HFFc6 (cell line): ENCODE measurements around the gene PHACTR1. TPM values are rescaled to one million over a fixed set of nuclear protein-coding genes. Genes with fewer than 3 reads are reported as not detected.

ENCODE experiments used
- DNase-seq: peaks from one replicate; pipeline ENCODE4 v3.0.0-alpha.2; 2018
- H3K27ac Mint-ChIP-seq: 2 replicates; pipeline ENCODE4 v1.8.0; 2020; ENCODE audit warnings: mild to moderate bottlenecking, mixed read lengths
- H3K27me3 Mint-ChIP-seq: 2 replicates; pipeline ENCODE4 v1.8.0; 2021; ENCODE audit warnings: mild to moderate bottlenecking, moderate library complexity, mixed read lengths; ENCODE audit not compliant: insufficient read depth
- H3K36me3 Mint-ChIP-seq: 2 replicates; pipeline ENCODE4 v1.8.0; 2021; ENCODE audit warnings: low read depth, mixed read lengths
- H3K4me1 Mint-ChIP-seq: 2 replicates; pipeline ENCODE4 v1.8.0; 2020; ENCODE audit warnings: low read depth, mixed read lengths
- H3K4me3 Mint-ChIP-seq: 2 replicates; pipeline ENCODE4 v1.8.0; 2020; ENCODE audit warnings: mild to moderate bottlenecking, moderate library complexity, mixed read lengths
- H3K9me3 Mint-ChIP-seq: 2 replicates; pipeline ENCODE4 v1.8.0; 2020; ENCODE audit warnings: mild to moderate bottlenecking, mixed read lengths
- CTCF ChIP-seq: fragments of 200-600 bp; sonication (generic); IDR thresholded peaks from 2 replicates; pipeline ENCODE4 v1.5.0; 2021; ENCODE audit warnings: antibody characterized with exemption, mild to moderate bottlenecking
- total RNA-seq, 6 experiments: library from RNA; stranded (reverse); fragmentation: NEBNext Ultra II Directional; extraction: Animal tissue kit (Norgen Biotek cat#: 25700); gene quantifications; 2 replicates in 1 of 6; 3 replicates in 5 of 6; pipeline ENCODE4 v1.2.3, GENCODE V29; 2021

The PHACTR1 gene
- total RNA-seq, 6 experiments from 2014 or later, result 2.5 to 4.7 (median 3.9) TPM

- Mint-ChIP-seq H3K27ac (no peak overlapping the region), H3K4me1 (no peaks in the 10 kb centered on the region), H3K27me3 (peaks cover 2% of the 10 kb centered on the region; the same call in 1 of the 2 replicates), H3K9me3 (peaks cover 5% of the 10 kb centered on the region), H3K4me3 (no peak overlapping the region), H3K36me3 (0 out of 2 replicates have a peak, but pooled peaks cover 4% of the 10 kb centered on the region)
- no peak for DNase-seq
- no peak for TF ChIP-seq CTCF
Observed at GRCh38 chr6:12836009-12836408, 119.4 kb downstream of the PHACTR1 start.

DNA sequence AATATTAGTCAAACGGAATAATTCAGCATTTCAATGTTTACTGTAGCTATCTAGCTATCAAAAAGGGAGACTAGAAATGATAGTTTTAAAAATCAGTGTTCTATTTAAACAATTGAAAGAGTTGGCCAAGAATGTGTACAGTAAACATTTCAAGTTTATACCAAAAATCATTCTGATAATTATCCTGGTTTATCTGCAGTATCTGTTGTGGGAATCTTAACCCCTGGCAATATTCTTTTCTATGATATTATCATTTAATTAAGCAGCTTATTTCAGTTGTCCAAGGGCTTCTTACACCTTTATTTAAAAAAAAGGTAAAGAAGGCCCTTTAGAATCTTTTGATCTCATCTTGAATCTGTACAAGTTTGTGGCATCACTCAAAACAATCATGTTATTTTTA, 125.1 kb downstream of the PHACTR1 start:
- Mint-ChIP-seq H3K36me3 (0 out of 2 replicates have a peak, but pooled peaks cover 4% of the 10 kb centered on the region), H3K4me1 (no peaks in the 10 kb centered on the region), H3K9me3 (peaks cover 5% of the 10 kb centered on the region), H3K27ac (no peak overlapping the region), H3K27me3 (no peaks in the 10 kb centered on the region; the same call in 1 of the 2 replicates), H3K4me3 (no peak overlapping the region)
- no peak for TF ChIP-seq CTCF
- no peak for DNase-seq

GRCh38 chr6:12842114-12842513, 125.5 kb downstream of the PHACTR1 start:
- no peak for DNase-seq
- H3K27ac Mint-ChIP-seq, result no peak overlapping the region

GRCh38 chr6:12842658-12843057, 126.1 kb downstream of the PHACTR1 start:
- H3K4me1 Mint-ChIP-seq, result no peaks in the 10 kb centered on the region
- no peak for DNase-seq
- H3K27ac Mint-ChIP-seq, result no peak overlapping the region
- no peaks in the 10 kb centered on the region for H3K36me3 Mint-ChIP-seq
- TF ChIP-seq CTCF, result no peak
- H3K27me3 Mint-ChIP-seq, result no peaks in the 10 kb centered on the region
- no peak overlapping the region for H3K4me3 Mint-ChIP-seq
- no peaks in the 10 kb centered on the region for H3K9me3 Mint-ChIP-seq

More at GRCh38 chr6:12842114-12842513, 125.5 kb downstream of the PHACTR1 start:
- Mint-ChIP-seq H3K9me3 (no peaks in the 10 kb centered on the region), H3K27me3 (no peaks in the 10 kb centered on the region), H3K36me3 (no peaks in the 10 kb centered on the region), H3K4me3 (no peak overlapping the region), H3K4me1 (no peaks in the 10 kb centered on the region)
- no peak for TF ChIP-seq CTCF

DNA sequence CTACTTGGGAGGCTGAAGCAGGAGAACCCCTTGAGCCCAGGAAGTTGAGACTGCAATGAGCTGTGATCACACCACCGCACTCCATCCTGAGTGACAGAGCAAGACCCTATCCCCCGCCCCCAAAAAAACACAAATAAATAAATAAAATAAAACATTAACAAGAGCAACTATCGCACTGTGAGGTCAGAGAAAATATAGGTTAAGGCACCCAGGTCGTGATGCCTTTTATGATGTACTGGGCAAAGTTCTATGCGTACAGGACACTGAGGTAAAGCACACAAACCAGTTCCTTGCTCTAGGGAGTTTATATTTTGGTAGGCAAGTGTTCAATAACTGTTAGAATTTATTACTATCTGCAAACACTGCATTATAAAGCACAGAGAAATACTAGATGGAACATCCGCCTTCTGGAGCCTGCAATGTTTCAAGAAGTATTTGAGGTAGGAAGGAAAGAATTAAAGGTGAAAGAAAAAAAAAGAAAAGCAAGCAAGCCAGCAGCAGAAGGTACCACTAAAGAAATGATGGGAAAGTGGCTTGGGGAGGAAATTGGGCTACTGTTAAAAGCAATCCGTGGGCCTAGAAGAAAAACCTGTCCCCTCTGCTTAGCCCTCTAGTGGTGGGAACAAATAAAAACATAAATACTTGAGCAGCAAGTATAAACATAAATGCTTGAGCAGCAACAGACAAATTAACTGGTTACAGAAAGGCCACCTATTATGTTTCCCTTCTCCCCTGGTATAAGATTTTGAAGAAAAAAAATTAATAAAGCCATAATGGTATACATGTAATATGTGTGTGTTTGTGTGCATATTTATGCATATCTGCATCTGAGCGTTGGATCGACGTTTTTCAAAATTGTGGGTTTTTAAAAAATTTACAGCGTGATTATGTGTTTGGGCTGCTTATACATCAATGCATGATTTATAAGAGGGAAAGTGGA, 128.0 kb downstream of the PHACTR1 start:
- no peak overlapping the region for H3K27ac Mint-ChIP-seq
- H3K9me3 Mint-ChIP-seq, result no peaks in the 10 kb centered on the region
- peak; percentile 32 for DNase-seq
- H3K36me3 Mint-ChIP-seq, result no peaks in the 10 kb centered on the region
- no peak overlapping the region for H3K4me3 Mint-ChIP-seq
- TF ChIP-seq CTCF, result peak; percentile 85
- no peaks in the 10 kb centered on the region for H3K27me3 Mint-ChIP-seq
- H3K4me1 Mint-ChIP-seq, result peaks cover 8% of the 10 kb centered on the region
